Subcutaneous adipose tissue (tissue), 4 donors: ENCODE data around the gene PCSK2. TPM values are rescaled to one million over a fixed set of nuclear protein-coding genes. Genes with fewer than 3 reads are reported as not detected.

Experiments used
- CTCF ChIP-seq: fragments of 450-650 bp; IDR thresholded peaks from one replicate; pipeline ENCODE4 v1.5.1; 2016; ENCODE audit warnings: low read depth, mild to moderate bottlenecking, control low read depth, antibody characterized with exemption, moderate library complexity
- total RNA-seq, 4 donors: library from RNA; depleted of rRNA; stranded (reverse); fragments of >200 nt; gene quantifications; one replicate each; pipeline ENCODE4 v1.1.0, GENCODE V29; 2016

PCSK2 gene
- total RNA-seq, 4 donors from 2014 or later, result 0.19 TPM; not detected in 3

- no peak for TF ChIP-seq CTCF
Measured at GRCh38 chr20:17443131-17443858, 216.5 kb downstream of the PCSK2 start.

GRCh38 chr20:17444091-17444490, 217.3 kb downstream of the PCSK2 start:
- TF ChIP-seq CTCF, result no peak

GRCh38 chr20:17445543-17445942, 218.7 kb downstream of the PCSK2 start:
- no peak for TF ChIP-seq CTCF

- TF ChIP-seq CTCF, result no peak
Measured at GRCh38 chr20:17446171-17446570, 219.3 kb downstream of the PCSK2 start.

GRCh38 chr20:17448071-17448470, 221.2 kb downstream of the PCSK2 start:
- no peak for TF ChIP-seq CTCF

GRCh38 chr20:17449031-17449430, 222.2 kb downstream of the PCSK2 start:
- TF ChIP-seq CTCF, result no peak

GRCh38 chr20:17452441-17452840, 225.6 kb downstream of the PCSK2 start:
- TF ChIP-seq CTCF, result no peak
